ENCODE data around the gene ZNF19. TPM values are rescaled to one million over a fixed set of nuclear protein-coding genes. Genes with fewer than 3 reads are reported as not detected.

Gene ZNF19
- polyA plus RNA-seq, 4 donors = 1.3 to 8.3 (median 1.9) TPM

- FAIRE-seq (no peak), DNase-seq (no peak)
- Histone ChIP-seq H3K4me3 (ENCODE audit: low read depth in 1 of 3, low read length in 3 of 3) (no peak overlapping the region), H3K4me1 (ENCODE audit: control insufficient read depth in 3 of 3, insufficient read depth in 2 of 3, low read depth in 1 of 3, low read length in 2 of 3) (no peaks in the 10 kb centered on the region), H3K36me3 (ENCODE audit: control insufficient read depth in 3 of 3, insufficient read depth in 2 of 3, low read depth in 1 of 3, low read length in 3 of 3) (peaks cover 0 to 3% (median 0%) of the 10 kb centered on the region in 3 donors), H3K27me3 (ENCODE audit: control insufficient read depth in 3 of 3, insufficient read depth in 3 of 3, low read length in 3 of 3) (peaks cover 0 to 5% (median 0%) of the 10 kb centered on the region in 3 donors), H3K27ac (ENCODE audit: low read depth in 1 of 3, low read length in 2 of 3) (no peak overlapping the region), H3K9me3 (ENCODE audit: control insufficient read depth in 2 of 2, insufficient read depth in 1 of 2, low read depth in 1 of 2, low read length in 1 of 2) (peaks cover 2 to 60% of the 10 kb centered on the region in 2 donors)
- WGBS, 3 donors = 94 to 97% (median 95%) methylated on average over 6 of the region's 6 CpGs
Observed at GRCh38 chr16:71443714-71444113, 45.4 kb downstream of the ZNF19 start.

DNA sequence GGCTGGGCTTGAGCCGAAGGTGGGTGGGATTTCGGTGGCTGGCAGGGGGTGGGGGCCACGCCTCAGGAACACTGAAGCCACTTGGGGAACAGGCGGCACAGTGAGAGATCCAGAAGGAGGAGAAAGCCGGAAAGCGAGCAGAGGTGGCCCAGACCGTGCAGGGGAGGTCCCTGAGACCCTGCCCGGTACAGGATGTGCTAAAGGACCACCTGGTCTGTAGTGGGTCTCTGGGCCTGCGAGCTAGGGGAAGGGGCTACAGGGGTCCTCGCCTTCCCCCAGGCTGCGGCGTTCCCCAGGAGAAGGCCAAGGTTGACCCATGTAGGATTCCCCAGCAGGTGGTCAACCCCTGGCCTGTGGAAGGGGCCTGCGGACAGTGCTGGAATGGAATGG is 47.1 kb downstream of the ZNF19 start, which contains the start of gene TLE7:
TSS of gene TLE7 (minus strand) at position 4 of the 390 bp plus-strand sequence. CDS start 8,730 bp downstream, outside the sequence.
- WGBS, 3 donors = 83 to 92% (median 87%) methylated on average over 13 of the region's 13 CpGs
- FAIRE-seq (no peak), DNase-seq (no peak)
- Histone ChIP-seq H3K4me3 (ENCODE audit: low read depth in 1 of 3, low read length in 3 of 3) (no peak within 1 kb of the TSS), H3K36me3 (ENCODE audit: control insufficient read depth in 3 of 3, insufficient read depth in 2 of 3, low read depth in 1 of 3, low read length in 3 of 3) (peaks cover 0 to 2% (median 0%) of the 10 kb centered on the region in 3 donors), H3K9me3 (ENCODE audit: control insufficient read depth in 2 of 2, insufficient read depth in 1 of 2, low read depth in 1 of 2, low read length in 1 of 2) (peaks cover 1 to 48% of the 10 kb centered on the region in 2 donors), H3K27ac (ENCODE audit: low read depth in 1 of 3, low read length in 2 of 3) (no peak within 1 kb of the TSS), H3K4me1 (ENCODE audit: control insufficient read depth in 3 of 3, insufficient read depth in 2 of 3, low read depth in 1 of 3, low read length in 2 of 3) (no peaks in the 10 kb centered on the region), H3K27me3 (ENCODE audit: control insufficient read depth in 3 of 3, insufficient read depth in 3 of 3, low read length in 3 of 3) (peaks cover 0 to 5% (median 0%) of the 10 kb centered on the region in 3 donors)

DNA sequence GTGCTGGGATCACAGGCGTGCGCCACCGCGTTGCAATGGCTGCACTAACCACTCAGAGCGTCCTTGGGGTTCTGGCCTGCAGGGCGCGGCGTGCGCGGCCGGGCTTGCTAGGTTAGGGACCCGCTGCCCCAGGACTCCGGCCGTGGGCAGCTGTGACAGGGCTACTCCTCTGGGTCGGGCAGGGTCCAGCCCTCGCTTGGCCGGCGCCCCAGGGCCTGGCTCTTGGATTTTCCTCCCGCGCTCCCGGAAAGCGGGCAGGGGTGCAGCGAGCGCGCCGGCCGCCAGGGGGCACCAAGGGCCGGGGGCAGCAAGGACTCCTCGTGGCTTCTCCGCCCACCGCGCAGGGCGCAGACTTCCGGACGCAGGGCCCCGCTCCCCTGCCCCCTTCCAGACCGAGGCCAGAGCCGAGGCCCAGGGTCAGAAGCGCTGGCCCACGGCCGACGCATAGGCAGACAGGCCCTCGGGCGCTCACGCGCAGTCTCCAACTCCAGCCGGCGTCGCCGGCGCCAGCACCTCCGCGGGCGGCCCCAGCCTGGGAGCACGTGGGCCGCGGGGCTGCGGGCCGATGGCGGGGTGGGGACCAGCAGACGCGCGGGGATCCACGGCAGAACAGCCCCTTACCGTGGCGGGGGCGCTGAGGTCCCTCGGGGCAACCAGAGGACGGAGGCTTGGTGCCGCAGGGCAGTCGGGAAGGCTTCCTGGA is 47.6 kb downstream of the ZNF19 start:
- peaks cover 0 to 44% of the 10 kb centered on the region in 2 donors for H3K9me3 ChIP-seq (ENCODE audit: control insufficient read depth in 2 of 2, insufficient read depth in 1 of 2, low read depth in 1 of 2, low read length in 1 of 2)
- no peak overlapping the region for H3K27ac ChIP-seq (ENCODE audit: low read depth in 1 of 3, low read length in 2 of 3)
- no peaks in the 10 kb centered on the region for H3K36me3 ChIP-seq (ENCODE audit: control insufficient read depth in 3 of 3, insufficient read depth in 2 of 3, low read depth in 1 of 3, low read length in 3 of 3)
- FAIRE-seq = no peak
- DNase-seq = no peak
- peaks cover 0 to 5% (median 0%) of the 10 kb centered on the region in 3 donors for H3K27me3 ChIP-seq (ENCODE audit: control insufficient read depth in 3 of 3, insufficient read depth in 3 of 3, low read length in 3 of 3)
- H3K4me3 ChIP-seq (ENCODE audit: low read depth in 1 of 3, low read length in 3 of 3) = no peak overlapping the region
- WGBS, 3 donors = 44 to 56% (median 55%) methylated on average over 58 to 71 of the region's 71 CpGs
- no peaks in the 10 kb centered on the region for H3K4me1 ChIP-seq (ENCODE audit: control insufficient read depth in 3 of 3, insufficient read depth in 2 of 3, low read depth in 1 of 3, low read length in 2 of 3)

DNA sequence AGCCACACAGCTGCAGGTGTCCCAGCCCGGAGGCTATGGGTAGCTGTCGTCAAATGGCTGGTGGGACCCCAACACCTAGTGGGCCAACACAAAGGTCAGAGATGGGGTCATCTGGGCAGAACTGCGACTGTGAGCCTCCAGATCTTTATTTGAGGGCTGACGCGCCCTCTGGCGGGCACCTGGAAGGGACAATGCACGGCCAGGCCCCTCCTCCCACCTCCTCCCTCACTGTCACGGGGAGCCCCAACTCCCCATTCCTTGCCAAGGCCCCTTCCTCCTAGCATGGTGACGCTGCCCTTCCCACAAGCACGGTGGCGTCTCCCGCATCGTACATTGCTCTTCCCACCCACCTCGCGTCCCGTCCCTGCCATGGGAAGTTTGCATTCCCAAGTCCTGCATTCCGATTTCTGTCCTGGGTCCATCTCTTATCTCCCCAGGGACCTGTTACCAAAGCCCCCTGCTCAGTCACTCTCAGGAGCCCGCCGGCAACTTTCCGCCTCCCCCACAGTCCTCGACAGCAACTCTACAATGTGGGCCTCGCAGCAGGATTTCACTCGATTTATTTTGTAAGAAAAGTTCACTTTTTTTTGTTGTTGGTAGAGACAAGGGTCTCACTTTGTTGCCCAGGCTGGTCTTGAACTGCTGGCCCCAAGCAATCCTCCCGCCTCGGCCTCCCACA is 48.3 kb downstream of the ZNF19 start:
- Histone ChIP-seq H3K27me3 (ENCODE audit: control insufficient read depth in 3 of 3, insufficient read depth in 3 of 3, low read length in 3 of 3) (peaks cover 0 to 5% (median 0%) of the 10 kb centered on the region in 3 donors), H3K4me3 (ENCODE audit: low read depth in 1 of 3, low read length in 3 of 3) (no peak overlapping the region), H3K27ac (ENCODE audit: low read depth in 1 of 3, low read length in 2 of 3) (no peak overlapping the region), H3K4me1 (ENCODE audit: control insufficient read depth in 3 of 3, insufficient read depth in 2 of 3, low read depth in 1 of 3, low read length in 2 of 3) (no peaks in the 10 kb centered on the region), H3K9me3 (ENCODE audit: control insufficient read depth in 2 of 2, insufficient read depth in 1 of 2, low read depth in 1 of 2, low read length in 1 of 2) (peaks cover 0 to 37% of the 10 kb centered on the region in 2 donors), H3K36me3 (ENCODE audit: control insufficient read depth in 3 of 3, insufficient read depth in 2 of 3, low read depth in 1 of 3, low read length in 3 of 3) (no peaks in the 10 kb centered on the region)
- 64 to 79% (median 72%) methylated on average over 25 of the region's 25 CpGs for WGBS, 3 donors
- no peak for DNase-seq
- FAIRE-seq = no peak

- H3K27ac ChIP-seq (ENCODE audit: low read depth in 1 of 3, low read length in 2 of 3) = no peak overlapping the region
- no peak overlapping the region for H3K4me3 ChIP-seq (ENCODE audit: low read depth in 1 of 3, low read length in 3 of 3)
- no peak for DNase-seq
- no peaks in the 10 kb centered on the region for H3K36me3 ChIP-seq (ENCODE audit: control insufficient read depth in 3 of 3, insufficient read depth in 2 of 3, low read depth in 1 of 3, low read length in 3 of 3)
- 29 to 48% (median 29%) methylated on average over 3 of the region's 3 CpGs for WGBS, 3 donors
- FAIRE-seq = no peak
- H3K27me3 ChIP-seq (ENCODE audit: control insufficient read depth in 3 of 3, insufficient read depth in 3 of 3, low read length in 3 of 3) = peaks cover 0 to 5% (median 0%) of the 10 kb centered on the region in 3 donors
- H3K9me3 ChIP-seq (ENCODE audit: control insufficient read depth in 2 of 2, insufficient read depth in 1 of 2, low read depth in 1 of 2, low read length in 1 of 2) = peaks cover 0 to 30% of the 10 kb centered on the region in 2 donors
- no peaks in the 10 kb centered on the region for H3K4me1 ChIP-seq (ENCODE audit: control insufficient read depth in 3 of 3, insufficient read depth in 2 of 3, low read depth in 1 of 3, low read length in 2 of 3)
Observed at GRCh38 chr16:71439523-71439922, 49.6 kb downstream of the ZNF19 start.

- H3K27me3 ChIP-seq (ENCODE audit: control insufficient read depth in 3 of 3, insufficient read depth in 3 of 3, low read length in 3 of 3) = peaks cover 0 to 5% (median 0%) of the 10 kb centered on the region in 3 donors
- DNase-seq (no peak), FAIRE-seq (no peak)
- WGBS, 3 donors = 68 to 82% (median 76%) methylated on average over 7 of the region's 7 CpGs
- H3K27ac ChIP-seq (ENCODE audit: low read depth in 1 of 3, low read length in 2 of 3) = no peak overlapping the region
- H3K4me1 ChIP-seq (ENCODE audit: control insufficient read depth in 3 of 3, insufficient read depth in 2 of 3, low read depth in 1 of 3, low read length in 2 of 3) = no peaks in the 10 kb centered on the region
- H3K4me3 ChIP-seq (ENCODE audit: low read depth in 1 of 3, low read length in 3 of 3) = no peak overlapping the region
- peaks cover 0 to 6% of the 10 kb centered on the region in 2 donors for H3K9me3 ChIP-seq (ENCODE audit: control insufficient read depth in 2 of 2, insufficient read depth in 1 of 2, low read depth in 1 of 2, low read length in 1 of 2)
- no peaks in the 10 kb centered on the region for H3K36me3 ChIP-seq (ENCODE audit: control insufficient read depth in 3 of 3, insufficient read depth in 2 of 3, low read depth in 1 of 3, low read length in 3 of 3)
Observed at GRCh38 chr16:71436473-71436872, 52.7 kb downstream of the ZNF19 start.

DNA sequence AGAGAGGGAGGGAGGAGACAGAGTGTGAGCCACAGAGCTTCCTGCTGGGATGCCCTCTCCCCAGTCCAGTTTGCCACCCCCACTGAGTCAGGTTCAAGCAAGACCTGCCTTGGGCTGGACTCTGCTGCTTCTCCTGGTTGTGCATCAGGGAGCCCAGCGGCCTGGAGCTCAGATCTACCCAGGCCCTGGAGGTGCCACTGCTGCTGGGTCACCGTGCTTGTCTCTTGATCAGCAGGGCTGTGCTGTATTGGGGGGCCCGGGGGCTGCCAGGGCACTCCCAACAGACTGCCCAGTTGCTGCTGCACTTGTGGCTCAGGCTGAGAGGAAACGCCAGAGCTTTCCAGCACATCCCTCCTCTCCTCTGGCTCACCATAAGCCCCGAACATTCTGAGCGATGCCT is 56.2 kb downstream of the ZNF19 start:
- DNase-seq = no peak
- 70 to 81% (median 73%) methylated on average over 6 of the region's 6 CpGs for WGBS, 3 donors
- no peak overlapping the region for H3K27ac ChIP-seq (ENCODE audit: low read depth in 1 of 3, low read length in 2 of 3)
- peaks cover 0 to 5% (median 0%) of the 10 kb centered on the region in 3 donors for H3K27me3 ChIP-seq (ENCODE audit: control insufficient read depth in 3 of 3, insufficient read depth in 3 of 3, low read length in 3 of 3)
- H3K4me3 ChIP-seq (ENCODE audit: low read depth in 1 of 3, low read length in 3 of 3) = no peak overlapping the region
- FAIRE-seq = no peak
- no peaks in the 10 kb centered on the region for H3K36me3 ChIP-seq (ENCODE audit: control insufficient read depth in 3 of 3, insufficient read depth in 2 of 3, low read depth in 1 of 3, low read length in 3 of 3)
- no peaks in the 10 kb centered on the region for H3K4me1 ChIP-seq (ENCODE audit: control insufficient read depth in 3 of 3, insufficient read depth in 2 of 3, low read depth in 1 of 3, low read length in 2 of 3)
- H3K9me3 ChIP-seq (ENCODE audit: control insufficient read depth in 2 of 2, insufficient read depth in 1 of 2, low read depth in 1 of 2, low read length in 1 of 2) = peaks cover 0 to 2% of the 10 kb centered on the region in 2 donors

DNA sequence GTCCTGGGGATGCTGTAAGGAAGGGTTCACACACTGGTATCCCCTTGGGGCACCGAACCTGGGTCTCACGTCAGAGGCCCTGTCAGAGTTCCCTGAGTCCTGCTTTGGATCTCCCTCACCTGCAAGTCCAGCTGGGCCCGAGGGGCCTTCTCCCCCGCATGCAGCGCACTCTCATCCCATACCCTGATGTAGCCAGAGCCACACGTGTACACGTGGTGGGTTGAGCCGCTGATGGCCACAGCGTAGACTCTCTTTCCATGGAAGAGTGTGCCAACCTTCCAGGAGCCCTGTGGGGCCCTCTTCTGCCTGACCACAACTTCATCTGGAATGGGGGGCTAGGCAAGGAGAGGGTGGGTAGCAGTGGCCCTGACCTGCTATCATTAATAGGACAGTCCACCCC is 57.1 kb downstream of the ZNF19 start:
- FAIRE-seq = no peak
- WGBS, 3 donors = 89 to 93% (median 90%) methylated on average over 9 of the region's 9 CpGs

More for the DNA sequence above, 57.1 kb downstream of the ZNF19 start:
- H3K4me3 ChIP-seq (ENCODE audit: low read depth in 1 of 3, low read length in 3 of 3) = no peak overlapping the region
- H3K27ac ChIP-seq (ENCODE audit: low read depth in 1 of 3, low read length in 2 of 3) = no peak overlapping the region
- peaks cover 0 to 9% (median 3%) of the 10 kb centered on the region in 3 donors for H3K27me3 ChIP-seq (ENCODE audit: control insufficient read depth in 3 of 3, insufficient read depth in 3 of 3, low read length in 3 of 3)
- H3K9me3 ChIP-seq (ENCODE audit: control insufficient read depth in 2 of 2, insufficient read depth in 1 of 2, low read depth in 1 of 2, low read length in 1 of 2) = peaks cover 0 to 2% of the 10 kb centered on the region in 2 donors
- DNase-seq = no peak
- no peaks in the 10 kb centered on the region for H3K36me3 ChIP-seq (ENCODE audit: control insufficient read depth in 3 of 3, insufficient read depth in 2 of 3, low read depth in 1 of 3, low read length in 3 of 3)
- no peaks in the 10 kb centered on the region for H3K4me1 ChIP-seq (ENCODE audit: control insufficient read depth in 3 of 3, insufficient read depth in 2 of 3, low read depth in 1 of 3, low read length in 2 of 3)
